Panc1 (cell line): ENCODE data around the gene TP53I11. TPM values are rescaled to one million over a fixed set of nuclear protein-coding genes. Genes with fewer than 3 reads are reported as not detected.

Source experiments
- ATAC-seq: fragments of 200-7000 bp; cut with Tn5 transposase; 2 replicates; pipeline ENCODE4 v1.9.1; 2020; ENCODE audit warnings: mild to moderate bottlenecking, moderate library complexity
- BruUV-seq: library from RNA; stranded (reverse); fragments of 400-500 nt; replicated peaks from 2 replicates; lab custom pipeline; 2021; lab: Mats Ljungman, UMichigan
- CTCF ChIA-PET: fragments of 300-600 bp; sonication (Branson Sonifier 250); formaldehyde crosslinking; loops from one replicate; lab custom pipeline; 2022; ENCODE audit warnings: antibody characterized with exemption; lab: Charles Lee
- POLR2A ChIA-PET: fragments of 300-600 bp; sonication (Branson Sonifier 250); formaldehyde crosslinking; loops from one replicate; lab custom pipeline; 2022; ENCODE audit warnings: antibody characterized with exemption; lab: Charles Lee
- DNase-seq: peaks from one replicate; pipeline ENCODE4 v3.0.0-alpha.2; 2010; ENCODE audit warnings: low read depth, low spot score
- H3K27ac ChIP-seq: 2 replicates; pipeline ENCODE4 v1.5.1; 2011; ENCODE audit warnings: mild to moderate bottlenecking, low read length, inconsistent platforms
- H3K27me3 ChIP-seq: fragments of 200-500 bp; sonication (Bioruptor generic); 2 replicates; pipeline ENCODE4 v1.6.0; 2014; ENCODE audit warnings: low read length, inconsistent platforms; ENCODE audit not compliant: control insufficient read depth, insufficient read depth
- H3K36me3 ChIP-seq: fragments of 200-500 bp; sonication (Bioruptor generic); 2 replicates; pipeline ENCODE4 v1.5.1; 2014; ENCODE audit warnings: inconsistent platforms, mild to moderate bottlenecking, low read length, moderate library complexity; ENCODE audit not compliant: control insufficient read depth, insufficient read depth
- H3K4me1 ChIP-seq: 2 replicates; pipeline ENCODE4 v1.5.1; 2011; ENCODE audit warnings: inconsistent platforms, mild to moderate bottlenecking, low read length, moderate library complexity; ENCODE audit not compliant: control insufficient read depth, insufficient read depth
- H3K4me3 ChIP-seq, 2 experiments: 2 replicates each; pipeline ENCODE4 v1.5.1; 2011 to 2012; ENCODE audit warnings: low read depth in 2 of 2, low read length in 2 of 2, mild to moderate bottlenecking in 2 of 2, inconsistent platforms in 1 of 2, moderate library complexity in 1 of 2
- H3K9me3 ChIP-seq: fragments of 200-500 bp; sonication (Bioruptor generic); 2 replicates; pipeline ENCODE4 v1.5.1; 2014; ENCODE audit warnings: low read depth, mild to moderate bottlenecking, inconsistent platforms, low read length, moderate library complexity; ENCODE audit not compliant: control insufficient read depth, insufficient read depth
- POLR2AphosphoS5 ChIP-seq: IDR thresholded peaks from 2 replicates; pipeline ENCODE4 v1.6.1; 2012; ENCODE audit warnings: mild to moderate bottlenecking, low read depth, low read length, moderate library complexity
- REST ChIP-seq, 2 experiments: IDR thresholded peaks; 2 replicates each; pipeline ENCODE4 v1.6.1; 2011 to 2012; ENCODE audit warnings: low read depth in 2 of 2, control low read depth in 1 of 2, low read length in 1 of 2, mild to moderate bottlenecking in 1 of 2, moderate library complexity in 1 of 2; ENCODE audit not compliant: insufficient read depth in 1 of 2
- SIN3A ChIP-seq: IDR thresholded peaks from 2 replicates; pipeline ENCODE4 v1.6.1; 2012; ENCODE audit warnings: low read depth, mild to moderate bottlenecking, low read length, moderate library complexity, borderline replicate concordance; ENCODE audit not compliant: insufficient read depth
- TCF7L2 ChIP-seq: IDR thresholded peaks from 2 replicates; pipeline ENCODE4 v1.6.1; 2011; ENCODE audit warnings: mild to moderate bottlenecking, low read depth, low read length, inconsistent platforms
- in situ Hi-C: cut with HindIII; loops from 2 replicates; pipeline ENCODE4 v1.10.0; 2016; ENCODE audit warnings: low sequenced_read_pairs, low pct_unique_long_range_greater_than_20kb
- intact Hi-C: fragments of 100-400 bp; cut with micrococcal nuclease; formaldehyde crosslinking; loops from one replicate; pipeline ENCODE4 v1.10.0; 2022; ENCODE audit not compliant: unreplicated experiment
- total RNA-seq: library from RNA; stranded (reverse); gene quantifications from one replicate; pipeline ENCODE4 v1.2.1, GENCODE V29; 2021; ENCODE audit not compliant: unreplicated experiment
- TF ChIP-seq, protein P1 (sequence below): fragments of 450-650 bp; IDR thresholded peaks from 2 replicates; pipeline ENCODE4 v1.5.1; 2017; ENCODE audit warnings: mild to moderate bottlenecking

Gene TP53I11
- total RNA-seq, 1 experiment from 2014 or later, result 132 TPM

DNA sequence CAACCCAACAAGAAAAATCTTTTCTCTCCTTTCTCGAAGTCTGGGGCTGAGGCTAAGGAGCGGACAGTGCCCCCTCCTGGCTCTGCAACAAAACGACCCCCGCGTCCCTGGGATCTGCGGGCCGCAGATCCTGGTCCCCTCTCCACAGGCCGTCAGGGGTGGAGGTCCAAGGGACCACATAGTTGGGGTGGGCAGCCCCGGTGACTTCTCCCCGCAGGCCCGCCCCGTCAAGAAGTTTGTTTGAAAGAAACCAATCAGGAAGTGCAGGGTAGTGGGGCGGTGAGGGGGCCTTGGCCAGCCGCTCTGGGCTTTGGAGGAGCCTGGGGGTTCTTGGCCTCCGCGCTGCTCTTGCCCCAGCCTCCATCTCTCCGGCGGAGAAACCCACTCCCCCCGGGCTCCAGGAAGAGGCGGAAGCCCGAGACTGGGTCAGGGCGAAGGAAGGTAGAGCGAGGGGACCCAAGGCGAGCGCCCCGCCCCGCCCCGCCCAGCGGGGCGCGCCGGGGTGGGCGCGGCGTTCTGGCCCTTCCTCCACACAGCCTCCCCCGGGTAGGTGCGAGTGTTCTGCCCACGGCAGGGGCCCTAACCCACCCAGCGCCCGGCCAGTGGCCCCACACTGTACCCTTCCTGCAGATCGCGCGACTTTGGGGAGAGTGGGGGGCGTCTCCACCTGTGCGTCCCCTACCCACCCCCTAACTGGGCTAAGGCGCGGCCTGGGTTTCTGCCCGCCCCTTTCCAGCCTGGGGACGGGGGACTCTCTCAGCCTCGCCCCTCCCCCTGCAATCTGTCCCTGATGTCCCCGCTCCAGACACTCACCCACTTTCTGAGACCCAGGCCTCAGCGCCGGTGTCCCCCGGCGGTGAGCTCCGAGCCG lies 1.3 kb downstream of the TP53I11 start:
- Histone ChIP-seq H3K4me1 (peaks cover 48% of the 10 kb centered on the region), H3K27ac (peak overlapping the region; percentile 72), H3K36me3 (no peaks in the 10 kb centered on the region; the same call in 1 of the 2 replicates), H3K27me3 (no peaks in the 10 kb centered on the region), H3K9me3 (no peaks in the 10 kb centered on the region), H3K4me3 (peak overlapping the region; percentile 75 to 78)
- intact Hi-C loops (loop anchor here (10.0 kb wide), 1 partner anchor 65 kb away; no protein-coding TSS in a partner anchor), in situ Hi-C loops (no loop called here)
- ATAC-seq (peak; percentile 73), DNase-seq (no peak)
- ChIA-PET POLR2A (no interaction called here), CTCF (interaction anchor here (1.4 to 2.0 kb wide), 2 partner anchors 12 to 13 kb away, joined by 4 to 9 read pairs; no protein-coding TSS in a partner anchor)
- no TSS peak for BruUV-seq
- TF ChIP-seq, protein P1, sequence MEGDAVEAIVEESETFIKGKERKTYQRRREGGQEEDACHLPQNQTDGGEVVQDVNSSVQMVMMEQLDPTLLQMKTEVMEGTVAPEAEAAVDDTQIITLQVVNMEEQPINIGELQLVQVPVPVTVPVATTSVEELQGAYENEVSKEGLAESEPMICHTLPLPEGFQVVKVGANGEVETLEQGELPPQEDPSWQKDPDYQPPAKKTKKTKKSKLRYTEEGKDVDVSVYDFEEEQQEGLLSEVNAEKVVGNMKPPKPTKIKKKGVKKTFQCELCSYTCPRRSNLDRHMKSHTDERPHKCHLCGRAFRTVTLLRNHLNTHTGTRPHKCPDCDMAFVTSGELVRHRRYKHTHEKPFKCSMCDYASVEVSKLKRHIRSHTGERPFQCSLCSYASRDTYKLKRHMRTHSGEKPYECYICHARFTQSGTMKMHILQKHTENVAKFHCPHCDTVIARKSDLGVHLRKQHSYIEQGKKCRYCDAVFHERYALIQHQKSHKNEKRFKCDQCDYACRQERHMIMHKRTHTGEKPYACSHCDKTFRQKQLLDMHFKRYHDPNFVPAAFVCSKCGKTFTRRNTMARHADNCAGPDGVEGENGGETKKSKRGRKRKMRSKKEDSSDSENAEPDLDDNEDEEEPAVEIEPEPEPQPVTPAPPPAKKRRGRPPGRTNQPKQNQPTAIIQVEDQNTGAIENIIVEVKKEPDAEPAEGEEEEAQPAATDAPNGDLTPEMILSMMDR, result peak; percentile 85
- no peak for TF ChIP-seq POLR2AphosphoS5

DNA sequence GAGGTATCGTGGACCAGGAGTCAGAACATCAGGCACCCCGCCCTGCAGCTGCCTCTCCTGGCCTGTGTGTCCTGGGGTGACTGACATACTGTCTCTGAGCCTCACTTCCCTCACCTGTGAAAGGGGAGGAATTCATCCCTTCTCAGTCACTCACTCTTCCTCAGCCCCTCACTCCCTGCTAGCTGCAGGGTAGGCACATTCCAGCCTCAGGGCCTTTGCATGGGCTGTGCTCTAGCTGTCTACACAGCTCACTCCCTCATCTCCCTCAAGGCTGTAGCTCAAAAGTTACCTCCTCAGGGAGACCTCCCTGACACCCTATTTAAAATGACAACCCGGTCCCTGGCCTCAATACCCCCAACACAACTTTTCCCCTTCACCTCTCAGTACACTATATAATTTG lies 2.5 kb downstream of the TP53I11 start:
- DNase-seq (no peak), ATAC-seq (no peak)
- POLR2A ChIA-PET, result no interaction called here
- intact Hi-C loops, result loop anchor here (10.0 kb wide), 1 partner anchor 67 kb away; no protein-coding TSS in a partner anchor
- no peak overlapping the region for H3K27ac ChIP-seq
- no peaks in the 10 kb centered on the region; the same call in 1 of the 2 replicates for H3K36me3 ChIP-seq
- no peaks in the 10 kb centered on the region for H3K9me3 ChIP-seq
- no peaks in the 10 kb centered on the region for H3K27me3 ChIP-seq
- H3K4me1 ChIP-seq, result peaks cover 60% of the 10 kb centered on the region
- BruUV-seq, result TSS peak; percentile 53
- H3K4me3 ChIP-seq, result peak overlapping the region in 1 of 2 experiments; percentile 75; a peak in 2 of 4 replicates
- no peak for TF ChIP-seq POLR2AphosphoS5
- no peak for TF ChIP-seq SIN3A
- TF ChIP-seq TCF7L2, result no peak
- TF ChIP-seq, protein P1, result no peak
- in situ Hi-C loops, result no loop called here
- CTCF ChIA-PET, result interaction anchor here (0.6 to 2.0 kb wide), 3 partner anchors 12 to 124 kb away, joined by 3 to 9 read pairs (median 7); no protein-coding TSS in a partner anchor

DNA sequence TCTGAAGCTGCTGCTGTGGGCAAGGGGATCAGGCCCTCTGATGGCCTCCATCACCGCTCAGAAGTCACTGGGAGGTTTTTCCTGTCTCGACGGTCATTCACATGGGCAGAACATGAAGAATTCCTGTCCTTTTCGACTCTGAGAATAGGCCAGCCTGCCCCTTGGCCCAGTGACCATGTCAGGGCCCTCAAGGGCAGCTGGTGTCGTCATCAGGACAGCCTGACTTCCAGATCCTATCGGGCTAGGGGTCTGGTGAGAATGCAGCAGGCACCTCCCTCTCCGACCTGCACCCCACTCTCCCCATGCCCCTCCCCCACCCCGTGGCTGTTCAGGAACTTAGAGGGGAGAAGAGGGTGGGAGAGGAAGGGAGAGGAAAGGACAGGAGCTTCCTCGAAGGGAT lies 3.6 kb downstream of the TP53I11 start:
- POLR2A ChIA-PET, result no interaction called here
- BruUV-seq, result no TSS peak

More for the DNA sequence above, 3.6 kb downstream of the TP53I11 start:
- CTCF ChIA-PET, result interaction anchor here (0.9 to 2.5 kb wide), 3 partner anchors 11 to 20 kb away, joined by 3 to 9 read pairs (median 9); no protein-coding TSS in a partner anchor
- no peaks in the 10 kb centered on the region for H3K27me3 ChIP-seq
- no peaks in the 10 kb centered on the region; the same call in 1 of the 2 replicates for H3K36me3 ChIP-seq
- H3K4me1 ChIP-seq, result peaks cover 63% of the 10 kb centered on the region
- no peak overlapping the region for H3K4me3 ChIP-seq
- in situ Hi-C loops, result no loop called here
- intact Hi-C loops, result loop anchor here (10.0 kb wide), 1 partner anchor 68 kb away; no protein-coding TSS in a partner anchor
- ATAC-seq, result no peak
- no peak overlapping the region; the same call in 1 of the 2 replicates for H3K27ac ChIP-seq
- no peak for DNase-seq
- TF ChIP-seq, protein P1, result no peak
- TF ChIP-seq SIN3A (no peak), POLR2AphosphoS5 (no peak), REST (IDR thresholded peaks at IDR 0.05; ENCODE audit: insufficient read depth in 1 of 2, low read depth in 2 of 2, low read length in 1 of 2) (no peak), TCF7L2 (no peak)
- no peaks in the 10 kb centered on the region for H3K9me3 ChIP-seq
